Non-pigmented ciliary epithelial cell (primary cell): ENCODE measurements around the gene GPS1.
"Not testable (repeated sequence)": the region's sequence is repeated elsewhere in the genome, so short reads cannot be mapped to it uniquely, and the experiment has no call there.

ENCODE experiments used
- DNase-seq: peaks from one replicate; pipeline ENCODE4 v3.0.0-alpha.2; 2010; ENCODE audit warnings: low read depth

GPS1 gene

DNA sequence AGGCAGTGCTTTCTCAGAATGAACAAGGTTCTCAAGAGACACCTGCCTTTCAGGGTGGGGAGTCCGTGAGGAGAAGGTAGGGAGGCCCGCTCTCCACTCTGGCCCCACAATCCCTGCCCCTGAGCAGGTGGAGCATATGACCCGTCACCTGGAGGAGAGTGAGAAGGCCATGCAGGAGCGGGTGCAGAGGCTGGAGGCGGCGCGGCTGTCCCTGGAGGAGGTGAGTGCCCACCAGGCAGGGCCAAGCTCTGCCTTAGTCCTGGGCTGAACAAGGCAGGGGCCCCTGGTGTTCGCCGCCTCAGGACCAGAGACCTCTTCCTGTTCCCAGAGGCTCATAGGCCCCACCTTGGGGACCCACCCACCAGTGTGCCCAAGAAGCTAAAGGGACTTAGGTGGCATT is 22.7 kb upstream of the GPS1 start:
- no peak for DNase-seq

GRCh38 chr17:82029391-82029790 is 22.3 kb upstream of the GPS1 start:
- no peak for DNase-seq

DNA sequence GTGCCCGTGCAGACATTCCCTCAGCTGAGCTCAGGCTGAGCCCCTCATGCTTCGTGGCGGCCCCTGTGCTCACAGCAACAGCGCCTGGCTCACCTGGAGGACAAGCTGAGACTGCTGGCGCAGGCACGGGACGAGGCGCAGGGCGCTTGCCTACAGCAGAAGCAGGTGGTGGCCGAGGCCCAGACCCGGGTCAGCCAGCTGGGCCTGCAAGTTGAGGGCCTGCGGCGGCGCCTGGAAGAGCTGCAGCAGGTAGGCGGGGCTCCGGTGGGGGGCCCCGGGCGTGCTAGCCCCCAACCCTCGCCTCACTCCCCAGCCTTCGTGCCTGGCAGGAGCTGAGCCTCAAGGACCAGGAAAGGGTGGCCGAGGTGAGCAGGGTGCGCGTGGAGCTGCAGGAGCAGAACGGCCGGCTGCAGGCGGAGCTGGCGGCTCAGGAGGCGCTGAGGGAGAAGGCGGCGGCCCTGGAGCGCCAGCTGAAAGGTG is 21.7 kb upstream of the GPS1 start:
- DNase-seq = no peak

GRCh38 chr17:82030470-82031302 is 21.0 kb upstream of the GPS1 start:
- DNase-seq = peak; percentile 38

DNA sequence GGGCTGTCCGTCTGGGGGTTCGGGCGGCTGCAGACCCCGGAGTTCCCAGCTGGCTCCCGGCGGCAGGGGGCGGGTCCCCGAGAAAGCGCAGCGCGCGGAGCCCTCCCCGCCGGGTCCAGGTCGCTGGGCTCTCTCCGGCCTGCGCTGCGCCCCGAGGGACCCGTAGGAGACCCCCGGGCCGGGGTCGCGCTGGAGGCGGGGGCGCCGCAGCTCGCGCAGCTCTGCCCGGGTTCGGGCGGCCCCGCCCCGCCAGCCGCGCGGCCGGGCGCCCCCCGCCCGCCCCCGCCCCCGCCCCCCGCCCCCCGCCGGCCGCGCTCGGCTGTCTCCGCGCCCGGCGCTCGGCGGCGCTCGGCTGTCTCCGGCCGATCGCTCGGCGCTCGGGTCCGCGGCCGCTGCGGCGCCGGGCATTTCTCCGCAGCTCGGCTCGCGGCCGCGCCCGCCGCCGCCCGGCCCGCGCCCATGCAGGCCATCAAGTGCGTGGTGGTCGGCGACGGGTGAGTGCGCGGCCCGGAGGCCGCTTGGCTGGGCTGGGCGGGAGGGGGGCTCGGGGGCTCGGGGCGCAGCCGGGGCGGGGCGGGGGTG is 20.3 kb upstream of the GPS1 start, which contains the start of gene RAC3:
RAC3 (plus strand) TSS at position 376 of the 582 bp plus-strand sequence; CDS start at position 460, 84 bp downstream.
- DNase-seq = no peak

DNA sequence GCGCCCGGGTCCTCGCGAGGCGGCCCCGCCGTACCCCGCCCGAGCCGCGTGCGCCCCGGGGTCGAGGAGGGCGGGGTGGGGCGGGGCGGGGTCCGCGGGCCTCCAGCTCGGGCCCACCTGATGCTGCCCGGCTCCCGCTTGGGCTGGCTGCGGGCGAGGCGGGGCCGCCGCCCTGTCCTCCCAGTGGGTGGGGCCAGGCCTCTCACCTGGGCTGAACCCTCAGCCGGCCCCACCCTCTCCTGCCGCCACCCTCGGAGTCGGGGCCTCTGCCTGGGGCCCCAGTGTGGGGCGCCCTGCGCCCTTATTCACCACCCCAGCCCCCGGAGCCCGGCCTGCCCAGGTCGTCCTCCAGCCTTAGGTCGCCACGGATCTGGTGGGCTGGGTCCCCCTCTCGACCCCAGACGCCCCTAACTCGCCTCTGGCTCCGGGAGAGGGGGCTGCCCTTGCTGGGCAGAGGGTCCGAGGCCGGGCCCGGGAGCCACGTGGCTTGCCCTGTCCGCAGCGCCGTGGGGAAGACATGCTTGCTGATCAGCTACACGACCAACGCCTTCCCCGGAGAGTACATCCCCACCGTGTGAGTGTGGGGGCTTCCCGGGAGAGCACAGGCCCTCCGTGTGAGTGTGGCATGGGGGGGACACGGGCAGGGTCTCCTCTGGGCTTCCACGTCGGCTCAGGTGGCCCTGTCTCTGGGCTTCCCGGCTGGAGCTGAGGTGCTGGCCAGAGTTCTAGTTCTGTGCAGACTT is 19.6 kb upstream of the GPS1 start:
- DNase-seq = no peak

- no peak for DNase-seq
Measured at GRCh38 chr17:82033359-82034085, 18.2 kb upstream of the GPS1 start.

DNA sequence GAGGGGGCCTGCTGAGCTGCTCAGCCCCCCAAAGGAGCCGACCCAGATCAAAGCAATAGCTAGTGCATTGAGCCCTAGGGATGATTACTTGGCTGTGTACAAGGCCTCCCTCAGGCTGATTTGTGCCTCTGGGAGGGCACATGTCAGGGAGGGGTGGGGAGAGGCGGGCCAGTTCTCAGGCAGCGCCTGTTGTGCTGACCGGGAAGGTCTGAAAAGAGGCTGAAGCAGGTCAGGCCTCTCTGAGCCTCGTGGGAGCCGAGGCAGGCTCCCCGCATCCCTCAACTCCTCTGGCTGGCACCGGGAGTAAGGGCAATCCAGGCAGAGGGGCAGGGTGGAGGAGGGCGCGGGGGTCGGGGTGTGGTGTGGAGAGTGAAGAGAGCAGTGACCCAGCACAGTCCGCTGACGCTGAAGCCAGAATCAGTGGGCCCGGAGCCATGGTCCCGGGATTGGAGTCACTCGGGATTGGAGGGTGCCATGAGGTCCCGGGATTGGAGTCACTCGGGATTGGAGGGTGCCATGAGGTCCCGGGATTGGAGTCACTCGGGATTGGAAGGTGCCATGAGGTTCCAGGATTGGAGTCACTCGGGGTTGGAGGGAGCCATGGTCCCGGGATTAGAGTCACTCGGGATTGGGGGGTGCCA is 17.2 kb upstream of the GPS1 start:
- DNase-seq = no peak

DNA sequence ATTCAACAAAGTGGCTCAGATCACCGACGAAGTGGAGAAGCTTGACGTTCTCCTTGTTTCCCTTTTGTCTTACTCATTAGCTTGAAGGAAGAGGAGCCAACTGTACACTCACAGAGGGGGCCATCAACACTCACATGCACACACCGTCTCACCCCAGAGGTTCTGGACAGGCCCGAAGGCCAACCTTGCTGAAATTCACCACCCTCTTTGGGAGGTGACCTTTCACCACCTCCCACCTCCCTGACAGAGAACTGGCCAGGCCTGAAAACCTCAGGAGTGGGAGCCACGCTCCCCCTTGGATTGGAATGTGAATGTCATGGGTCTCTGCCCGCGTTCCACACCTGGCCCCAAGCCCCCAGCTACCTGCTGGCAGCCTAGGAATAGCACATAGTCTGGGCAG is 16.2 kb upstream of the GPS1 start:
- DNase-seq = no peak

DNA sequence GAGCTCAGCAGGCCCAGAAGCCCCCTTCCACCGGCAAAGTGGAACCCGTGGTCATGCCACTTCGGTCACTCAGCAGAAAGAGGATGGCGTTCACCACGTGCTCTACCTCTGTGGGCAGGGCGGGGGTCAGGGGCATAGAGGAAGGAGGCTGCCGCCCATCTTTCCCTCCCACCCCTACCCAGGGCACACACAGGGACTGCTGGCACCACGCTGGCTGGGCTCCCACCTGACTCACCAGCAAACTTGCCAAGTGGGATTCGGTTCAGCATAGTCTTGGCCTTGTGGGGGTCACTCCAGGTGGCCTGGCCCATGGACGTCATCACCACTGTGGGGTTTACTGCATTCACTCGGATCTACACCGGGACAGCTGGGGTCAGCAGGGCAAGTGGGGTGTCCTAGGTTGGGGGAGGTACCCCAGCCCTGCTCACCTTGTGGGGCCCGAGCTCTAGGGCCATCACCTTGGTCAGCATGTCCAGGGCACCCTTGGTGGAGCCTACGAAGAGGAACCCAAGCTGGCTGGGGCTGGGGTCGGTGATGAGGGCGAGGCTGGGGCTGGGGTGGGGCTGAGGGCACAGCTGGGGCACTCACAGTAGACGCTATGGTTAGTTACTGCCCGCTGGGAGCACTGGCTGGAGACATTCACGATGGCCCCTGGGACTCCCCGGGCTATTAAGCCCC is 15.6 kb upstream of the GPS1 start:
- no peak for DNase-seq

GRCh38 chr17:82036634-82037091 is 15.0 kb upstream of the GPS1 start:
- no peak for DNase-seq

- DNase-seq = peak; percentile 61
Measured at GRCh38 chr17:82037092-82037888, 14.4 kb upstream of the GPS1 start, which contains the start of gene DCXR. Gene DCXR, minus strand, starts transcription at chr17:82037697. Its CDS starts 15 bp downstream, at chr17:82037682.

DNA sequence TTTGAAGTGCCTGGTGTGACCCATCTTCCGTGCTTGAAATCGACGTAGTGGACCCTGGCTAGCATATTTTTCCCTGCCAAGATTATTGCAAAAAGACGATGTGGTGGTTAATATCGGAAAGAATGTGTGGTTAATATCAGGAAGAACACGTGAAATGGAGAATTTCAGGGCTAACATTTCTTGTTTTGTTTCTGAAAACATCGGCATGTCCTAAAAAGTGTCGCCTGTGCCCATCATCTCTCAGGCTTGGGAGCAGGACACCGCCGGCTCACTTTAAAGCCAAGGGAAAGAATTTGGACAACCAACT is 13.9 kb upstream of the GPS1 start:
- DNase-seq = no peak

GRCh38 chr17:82038796-82039409 is 12.8 kb upstream of the GPS1 start:
- DNase-seq = not testable (repeated sequence)

- DNase-seq = no peak
Measured at GRCh38 chr17:82039695-82040299, 11.9 kb upstream of the GPS1 start.

GRCh38 chr17:82041144-82041814 is 10.4 kb upstream of the GPS1 start:
- DNase-seq = no peak

GRCh38 chr17:82042649-82043048 is 9.0 kb upstream of the GPS1 start:
- DNase-seq = no peak

- DNase-seq = no peak
Measured at GRCh38 chr17:82043507-82043906, 8.2 kb upstream of the GPS1 start.
